ENCODE measurements around the gene LCN10. TPM values are rescaled to one million over a fixed set of nuclear protein-coding genes. Genes with fewer than 3 reads are reported as not detected.

LCN10 gene
- total RNA-seq, 4 donors from 2014 or later, result 3.9 to 16.5 (median 9.9) TPM

- no peak for ATAC-seq
- H3K36me3 ChIP-seq, result no peaks in the 10 kb centered on the region
- whole genome bisulfite sequencing, 2 donors (ENCODE audit: low coverage in 1 of 2), result 60% methylated on average over 1 of the region's 14 CpGs; no CpG with 5 or more reads in 1 of the 2 donors
- peaks cover 0 to 10% (median 0%) of the 10 kb centered on the region in 3 donors for H3K4me1 ChIP-seq
- H3K4me3 ChIP-seq, result no peak overlapping the region
- no peak overlapping the region for H3K27ac ChIP-seq
- H3K9me3 ChIP-seq, result no peaks in the 10 kb centered on the region
- H3K27me3 ChIP-seq, result peaks cover 78% of the 10 kb centered on the region
- TF ChIP-seq POLR2AphosphoS5 (IDR thresholded peaks at IDR 0.05), result no peak
- TF ChIP-seq, protein P1, sequence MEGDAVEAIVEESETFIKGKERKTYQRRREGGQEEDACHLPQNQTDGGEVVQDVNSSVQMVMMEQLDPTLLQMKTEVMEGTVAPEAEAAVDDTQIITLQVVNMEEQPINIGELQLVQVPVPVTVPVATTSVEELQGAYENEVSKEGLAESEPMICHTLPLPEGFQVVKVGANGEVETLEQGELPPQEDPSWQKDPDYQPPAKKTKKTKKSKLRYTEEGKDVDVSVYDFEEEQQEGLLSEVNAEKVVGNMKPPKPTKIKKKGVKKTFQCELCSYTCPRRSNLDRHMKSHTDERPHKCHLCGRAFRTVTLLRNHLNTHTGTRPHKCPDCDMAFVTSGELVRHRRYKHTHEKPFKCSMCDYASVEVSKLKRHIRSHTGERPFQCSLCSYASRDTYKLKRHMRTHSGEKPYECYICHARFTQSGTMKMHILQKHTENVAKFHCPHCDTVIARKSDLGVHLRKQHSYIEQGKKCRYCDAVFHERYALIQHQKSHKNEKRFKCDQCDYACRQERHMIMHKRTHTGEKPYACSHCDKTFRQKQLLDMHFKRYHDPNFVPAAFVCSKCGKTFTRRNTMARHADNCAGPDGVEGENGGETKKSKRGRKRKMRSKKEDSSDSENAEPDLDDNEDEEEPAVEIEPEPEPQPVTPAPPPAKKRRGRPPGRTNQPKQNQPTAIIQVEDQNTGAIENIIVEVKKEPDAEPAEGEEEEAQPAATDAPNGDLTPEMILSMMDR (IDR thresholded peaks at IDR 0.05), result no peak
- TF ChIP-seq EP300 (IDR thresholded peaks at IDR 0.05), result no peak
- TF ChIP-seq POLR2A (IDR thresholded peaks at IDR 0.05), result no peak
Measured at GRCh38 chr9:136763649-136764035, 20.9 kb upstream of the LCN10 start.

DNA sequence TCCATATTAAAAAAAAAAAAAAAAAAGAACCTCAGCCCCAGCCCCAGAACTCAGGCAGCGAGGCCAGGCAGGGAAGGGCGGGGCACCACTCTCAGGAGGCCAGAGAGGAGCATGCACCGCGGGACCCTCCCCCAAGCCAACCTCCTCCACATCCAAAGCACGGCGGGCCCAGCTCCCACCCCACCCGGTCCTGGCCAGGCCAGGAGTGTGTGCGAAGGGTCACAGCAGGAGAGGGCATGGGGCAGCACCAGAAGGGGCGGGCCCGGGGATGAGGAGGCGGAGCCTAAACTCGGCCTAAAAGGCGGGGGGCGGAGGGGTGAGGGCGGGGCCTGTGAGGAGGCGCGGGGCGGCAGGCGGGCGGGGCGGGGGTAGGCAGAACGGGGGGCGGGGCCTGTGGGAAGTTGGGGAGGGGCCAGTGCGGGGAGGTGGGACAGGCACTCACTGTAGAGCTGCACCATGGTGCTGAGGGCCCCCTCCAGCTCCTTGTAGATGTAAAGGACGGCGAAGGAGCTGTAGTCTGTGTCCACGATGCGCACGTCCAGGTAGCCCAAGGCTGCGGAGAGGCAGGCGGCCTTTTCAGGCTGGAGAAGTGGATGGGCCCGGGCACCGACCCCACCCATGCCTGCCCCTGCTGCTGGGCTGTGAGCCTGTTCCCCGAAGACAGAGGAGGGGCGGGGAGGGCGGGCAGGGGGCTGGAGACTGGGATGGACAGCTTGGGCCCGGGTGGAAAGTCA is 20.3 kb upstream of the LCN10 start:
- no peak overlapping the region for H3K4me3 ChIP-seq
- peaks cover 76% of the 10 kb centered on the region for H3K27me3 ChIP-seq
- no peak overlapping the region for H3K27ac ChIP-seq
- TF ChIP-seq POLR2AphosphoS5 (IDR thresholded peaks at IDR 0.05), result no peak
- no peak for TF ChIP-seq EP300 (IDR thresholded peaks at IDR 0.05)
- TF ChIP-seq, protein P1 (IDR thresholded peaks at IDR 0.05), result no peak
- TF ChIP-seq POLR2A (IDR thresholded peaks at IDR 0.05), result no peak
- no peaks in the 10 kb centered on the region for H3K36me3 ChIP-seq
- 25% methylated on average over 2 of the region's 37 CpGs; no CpG with 5 or more reads in 1 of the 2 donors for WGBS, 2 donors (ENCODE audit: low coverage in 1 of 2)
- no peaks in the 10 kb centered on the region for H3K9me3 ChIP-seq
- peak; percentile 17 for ATAC-seq
- peaks cover 0 to 10% (median 0%) of the 10 kb centered on the region in 3 donors for H3K4me1 ChIP-seq

DNA sequence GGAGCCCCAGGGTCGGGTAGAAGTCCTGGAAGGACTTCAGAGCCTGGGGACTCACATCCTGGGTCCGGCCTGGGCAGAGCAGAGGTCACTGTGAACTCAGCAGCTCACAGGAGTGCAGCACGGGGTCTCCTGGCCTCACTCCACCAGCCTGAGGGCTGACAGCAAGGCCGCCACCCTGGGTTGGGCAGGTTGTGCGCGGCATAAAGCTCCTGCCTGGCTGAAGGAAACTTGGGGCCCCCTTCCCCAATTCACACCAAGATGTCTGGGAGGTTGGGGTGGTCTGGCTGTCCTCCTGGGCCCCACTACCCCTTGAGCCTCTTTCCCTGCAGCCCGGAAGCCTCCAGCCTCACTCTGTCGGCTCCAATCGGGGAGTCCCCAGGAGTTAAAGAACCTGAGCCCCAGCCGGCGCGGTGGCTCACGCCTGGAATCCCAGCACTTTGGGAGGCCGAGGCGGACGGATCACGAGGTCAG is 19.5 kb upstream of the LCN10 start:
- Histone ChIP-seq H3K27me3 (peaks cover 68% of the 10 kb centered on the region), H3K36me3 (no peaks in the 10 kb centered on the region), H3K4me3 (no peak overlapping the region), H3K4me1 (peaks cover 0 to 10% (median 0%) of the 10 kb centered on the region in 3 donors), H3K9me3 (no peaks in the 10 kb centered on the region), H3K27ac (no peak overlapping the region)
- 92% methylated on average over 2 of the region's 17 CpGs; no CpG with 5 or more reads in 1 of the 2 donors for WGBS, 2 donors (ENCODE audit: low coverage in 1 of 2)
- ATAC-seq, result no peak
- TF ChIP-seq POLR2AphosphoS5 (IDR thresholded peaks at IDR 0.05) (no peak), EP300 (IDR thresholded peaks at IDR 0.05) (no peak), POLR2A (IDR thresholded peaks at IDR 0.05) (no peak)
- TF ChIP-seq, protein P1 (IDR thresholded peaks at IDR 0.05), result no peak

GRCh38 chr9:136761545-136761981 is 18.8 kb upstream of the LCN10 start:
- no peak for ATAC-seq
- no CpG with 5 or more reads among the region's 13 CpGs for WGBS, 2 donors (ENCODE audit: low coverage in 1 of 2)
- Histone ChIP-seq H3K36me3 (no peaks in the 10 kb centered on the region), H3K9me3 (no peaks in the 10 kb centered on the region), H3K27ac (no peak overlapping the region), H3K4me1 (peaks cover 0 to 10% (median 0%) of the 10 kb centered on the region in 3 donors), H3K4me3 (no peak overlapping the region), H3K27me3 (peaks cover 63% of the 10 kb centered on the region)
- TF ChIP-seq EP300 (IDR thresholded peaks at IDR 0.05), result no peak
- TF ChIP-seq, protein P1 (IDR thresholded peaks at IDR 0.05), result no peak
- TF ChIP-seq POLR2AphosphoS5 (IDR thresholded peaks at IDR 0.05), result no peak
- no peak for TF ChIP-seq POLR2A (IDR thresholded peaks at IDR 0.05)
